ENCODE data around the gene CEMIP. TPM values are rescaled to one million over a fixed set of nuclear protein-coding genes. Genes with fewer than 3 reads are reported as not detected.

Gene CEMIP
- total and polyA plus RNA-seq, 2 of the 13 experiments (the other 11 are each of a cell fraction or from before 2014, with no cell fraction given) = 4.3 to 28.5 TPM

GRCh38 chr15:80940851-80941250 lies 161.7 kb downstream of the CEMIP start:
- 92% methylated on average over 5 of the region's 6 CpGs for WGBS (ENCODE audit: low lambda C conversion rate)
- no TSS peak for BruUV-seq (replicated peaks)
- POLR2A ChIA-PET = no interaction called here

DNA sequence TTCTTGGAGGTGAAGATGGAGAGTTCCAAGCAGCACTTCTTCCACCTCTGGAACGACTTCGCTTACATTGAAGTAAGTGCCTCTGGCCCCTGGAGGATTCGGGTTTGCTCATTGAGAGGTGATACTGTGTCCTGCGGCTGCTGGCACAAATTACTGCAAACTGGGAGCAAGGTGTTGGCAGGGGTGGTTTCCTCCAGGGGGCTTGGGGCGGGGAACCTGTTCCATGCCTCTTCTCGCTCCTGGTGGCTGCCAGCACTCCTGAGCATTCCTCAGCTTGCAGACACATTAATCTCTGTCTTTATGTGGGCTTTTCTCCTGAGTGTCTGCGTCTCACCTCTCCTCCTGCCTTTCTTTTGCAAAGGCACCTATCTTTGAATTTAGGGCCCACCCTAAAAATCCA lies 163.1 kb downstream of the CEMIP start:
- Histone ChIP-seq H3K4me1 (ENCODE audit: insufficient read depth, low read length) (no peaks in the 10 kb centered on the region), H3K9ac (ENCODE audit: insufficient read depth, low read depth, low read length) (no peak overlapping the region), H3K27me3 (ENCODE audit: control insufficient read depth in 1 of 2, insufficient read depth in 2 of 2, low read length in 2 of 2) (no peaks in the 10 kb centered on the region), H3K79me2 (ENCODE audit: insufficient read depth, low read length) (no peaks in the 10 kb centered on the region), H3K36me3 (replicated peaks in 1 of 2; ENCODE audit: control insufficient read depth in 1 of 2, insufficient read depth in 2 of 2, low read length in 2 of 2) (peaks cover 24 to 82% of the 10 kb centered on the region in 2 experiments), H2AFZ (ENCODE audit: low read length) (no peak overlapping the region), H4K20me1 (ENCODE audit: insufficient read depth, low read length) (no peaks in the 10 kb centered on the region), H3K9me3 (ENCODE audit: low read length) (no peaks in the 10 kb centered on the region), H3K27ac (ENCODE audit: extremely low read length, insufficient read depth, low read length) (no peak overlapping the region), H3K4me2 (ENCODE audit: low read depth, low read length) (no peak overlapping the region), H3K4me3 (replicated peaks in 1 of 3; ENCODE audit: insufficient read depth in 1 of 3, low read depth in 2 of 3, low read length in 3 of 3) (no peak overlapping the region)
- 82% methylated on average over 7 of the region's 7 CpGs for WGBS (ENCODE audit: low lambda C conversion rate)
- ATAC-seq = no peak
- no peak for TF ChIP-seq ZSCAN29 (CRISPR knock-in tag; conservative IDR thresholded peaks at IDR 0.05)
- intact Hi-C loops (cut with micrococcal nuclease; ENCODE audit: unreplicated experiment) (no loop called here), in situ Hi-C loops (cut with HindIII; ENCODE audit: extremely low pct_ligation_motif_present, low pct_unique_long_range_greater_than_20kb) (no loop called here)
- POLR2A ChIA-PET = no interaction called here
- FAIRE-seq = no peak
- no TSS peak for BruUV-seq (replicated peaks)
- CTCF ChIA-PET (ENCODE audit: low intra/inter-chr PET ratio, low total read pairs) = no interaction called here
- DNase-seq (ENCODE audit: low spot score) = no peak

More at GRCh38 chr15:80940851-80941250, 161.7 kb downstream of the CEMIP start:
- TF ChIP-seq CCAR2 (optimal IDR thresholded peaks at IDR 0.05; ENCODE audit: low read depth, low read length) (no peak), CBFB (CRISPR knock-in tag; IDR thresholded peaks at IDR 0.05) (no peak), ZNF431 (CRISPR knock-in tag; IDR thresholded peaks at IDR 0.05; ENCODE audit: borderline replicate concordance, low read depth) (no peak), DDIT3 (CRISPR knock-in tag; IDR thresholded peaks at IDR 0.05) (no peak), NFYB (CRISPR knock-in tag; IDR thresholded peaks at IDR 0.05) (no peak)
- Histone ChIP-seq H2AFZ (ENCODE audit: low read length) (no peak overlapping the region), H4K20me1 (ENCODE audit: insufficient read depth, low read length) (no peaks in the 10 kb centered on the region), H3K36me3 (replicated peaks in 1 of 2; ENCODE audit: control insufficient read depth in 1 of 2, insufficient read depth in 2 of 2, low read length in 2 of 2) (peaks cover 20 to 82% of the 10 kb centered on the region in 2 experiments), H3K27ac (ENCODE audit: extremely low read length, insufficient read depth, low read length) (no peak overlapping the region), H3K27me3 (ENCODE audit: control insufficient read depth in 1 of 2, insufficient read depth in 2 of 2, low read length in 2 of 2) (no peaks in the 10 kb centered on the region), H3K9ac (ENCODE audit: insufficient read depth, low read depth, low read length) (no peak overlapping the region), H3K79me2 (ENCODE audit: insufficient read depth, low read length) (no peaks in the 10 kb centered on the region), H3K9me3 (ENCODE audit: low read length) (no peaks in the 10 kb centered on the region), H3K4me2 (ENCODE audit: low read depth, low read length) (no peak overlapping the region), H3K4me3 (replicated peaks in 1 of 3; ENCODE audit: insufficient read depth in 1 of 3, low read depth in 2 of 3, low read length in 3 of 3) (no peak overlapping the region), H3K4me1 (ENCODE audit: insufficient read depth, low read length) (no peaks in the 10 kb centered on the region)
- no peak for ATAC-seq
- intact Hi-C loops (cut with micrococcal nuclease; ENCODE audit: unreplicated experiment) (no loop called here), in situ Hi-C loops (cut with HindIII; ENCODE audit: extremely low pct_ligation_motif_present, low pct_unique_long_range_greater_than_20kb) (no loop called here)
- no peak for FAIRE-seq
- DNase-seq (ENCODE audit: low spot score) = no peak
- CTCF ChIA-PET (ENCODE audit: low intra/inter-chr PET ratio, low total read pairs) = no interaction called here
